HG03095 (cell line): Measurements from ENCODE around the gene C10orf90.

Source experiments
- ATAC-seq: cut with Tn5 transposase; IDR thresholded peaks from one replicate; pipeline ENCODE4 v1.9.1; 2021; ENCODE audit warnings: moderate library complexity; ENCODE audit not compliant: unreplicated experiment

The C10orf90 gene

GRCh38 chr10:126586878-126587277 lies 83.6 kb downstream of the C10orf90 start:
- ATAC-seq, result no peak

- ATAC-seq, result no peak
These were observed 84.4 kb downstream of the C10orf90 start for GRCh38 chr10:126586128-126586527.

- no peak for ATAC-seq
These were observed 85.1 kb downstream of the C10orf90 start for GRCh38 chr10:126585249-126586017.

GRCh38 chr10:126584836-126585235 lies 85.7 kb downstream of the C10orf90 start:
- no peak for ATAC-seq

GRCh38 chr10:126583552-126584200 lies 86.8 kb downstream of the C10orf90 start:
- ATAC-seq, result no peak

GRCh38 chr10:126581648-126582046 lies 88.8 kb downstream of the C10orf90 start:
- ATAC-seq, result no peak

- no peak for ATAC-seq
These were observed 89.4 kb downstream of the C10orf90 start for GRCh38 chr10:126580873-126581647.

- no peak for ATAC-seq
These were observed 94.2 kb downstream of the C10orf90 start for GRCh38 chr10:126576336-126576735.

- no peak for ATAC-seq
These were observed 99.6 kb downstream of the C10orf90 start for GRCh38 chr10:126570621-126571602.

GRCh38 chr10:126570245-126570570 lies 100.3 kb downstream of the C10orf90 start:
- ATAC-seq, result no peak

GRCh38 chr10:126569513-126570244 lies 100.8 kb downstream of the C10orf90 start:
- ATAC-seq, result no peak

GRCh38 chr10:126568809-126569385 lies 101.6 kb downstream of the C10orf90 start:
- no peak for ATAC-seq

- no peak for ATAC-seq
These were observed 104.6 kb downstream of the C10orf90 start for GRCh38 chr10:126565871-126566270.

- ATAC-seq, result no peak
These were observed 105.1 kb downstream of the C10orf90 start for GRCh38 chr10:126565441-126565840.

- no peak for ATAC-seq
These were observed 106.1 kb downstream of the C10orf90 start for GRCh38 chr10:126564326-126564888.

GRCh38 chr10:126563361-126563760 lies 107.1 kb downstream of the C10orf90 start:
- no peak for ATAC-seq

GRCh38 chr10:126561921-126562680 lies 108.4 kb downstream of the C10orf90 start:
- no peak for ATAC-seq

GRCh38 chr10:126561294-126561920 lies 109.1 kb downstream of the C10orf90 start:
- no peak for ATAC-seq
